ENCODE results near the gene C17orf100. TPM values are rescaled to one million over a fixed set of nuclear protein-coding genes. Genes with fewer than 3 reads are reported as not detected.

The C17orf100 gene
- polyA plus RNA-seq, 1 donor: 8.1 TPM

- H3K9me3 ChIP-seq (ENCODE audit: control insufficient read depth, low read depth, low read length): no peaks in the 10 kb centered on the region
- no peak for DNase-seq
Observed at GRCh38 chr17:6630390-6630789, 21.2 kb upstream of the C17orf100 start.

GRCh38 chr17:6632530-6632929 lies 19.0 kb upstream of the C17orf100 start:
- Histone ChIP-seq H3K9me3 (ENCODE audit: control insufficient read depth, low read depth, low read length) (no peaks in the 10 kb centered on the region), H3K27me3 (ENCODE audit: control insufficient read depth, insufficient read depth, low read length) (no peaks in the 10 kb centered on the region), H3K4me1 (ENCODE audit: control insufficient read depth, insufficient read depth, low read length) (no peaks in the 10 kb centered on the region), H3K4me3 (ENCODE audit: low read length) (no peak overlapping the region), H3K27ac (ENCODE audit: low read length) (no peak overlapping the region), H3K36me3 (ENCODE audit: control insufficient read depth, insufficient read depth, low read length) (peaks cover 40% of the 10 kb centered on the region)
- DNase-seq: no peak

More at GRCh38 chr17:6630390-6630789, 21.2 kb upstream of the C17orf100 start:
- WGBS (ENCODE audit: insufficient coverage, low lambda C conversion rate): no CpG with 5 or more reads among the region's 1 CpG
- no peak overlapping the region for H3K4me3 ChIP-seq (ENCODE audit: low read length)
- H3K27ac ChIP-seq (ENCODE audit: low read length): no peak overlapping the region
- no peaks in the 10 kb centered on the region for H3K27me3 ChIP-seq (ENCODE audit: control insufficient read depth, insufficient read depth, low read length)
- no peaks in the 10 kb centered on the region for H3K4me1 ChIP-seq (ENCODE audit: control insufficient read depth, insufficient read depth, low read length)
- peaks cover 53% of the 10 kb centered on the region for H3K36me3 ChIP-seq (ENCODE audit: control insufficient read depth, insufficient read depth, low read length)

GRCh38 chr17:6633263-6633662 lies 18.3 kb upstream of the C17orf100 start:
- H3K36me3 ChIP-seq (ENCODE audit: control insufficient read depth, insufficient read depth, low read length): peaks cover 33% of the 10 kb centered on the region
- H3K4me1 ChIP-seq (ENCODE audit: control insufficient read depth, insufficient read depth, low read length): peaks cover under 1% of the 10 kb centered on the region
- no peak overlapping the region for H3K27ac ChIP-seq (ENCODE audit: low read length)
- DNase-seq: no peak
- 92% methylated on average over 2 of the region's 3 CpGs for whole genome bisulfite sequencing (ENCODE audit: insufficient coverage, low lambda C conversion rate)
- H3K4me3 ChIP-seq (ENCODE audit: low read length): no peak overlapping the region
- H3K27me3 ChIP-seq (ENCODE audit: control insufficient read depth, insufficient read depth, low read length): no peaks in the 10 kb centered on the region
- no peaks in the 10 kb centered on the region for H3K9me3 ChIP-seq (ENCODE audit: control insufficient read depth, low read depth, low read length)

GRCh38 chr17:6636105-6636504 lies 15.5 kb upstream of the C17orf100 start:
- no peak overlapping the region for H3K4me3 ChIP-seq (ENCODE audit: low read length)
- no CpG with 5 or more reads among the region's 2 CpGs for WGBS (ENCODE audit: insufficient coverage, low lambda C conversion rate)
- no peak overlapping the region for H3K27ac ChIP-seq (ENCODE audit: low read length)
- peaks cover 8% of the 10 kb centered on the region for H3K4me1 ChIP-seq (ENCODE audit: control insufficient read depth, insufficient read depth, low read length)
- peaks cover 28% of the 10 kb centered on the region for H3K36me3 ChIP-seq (ENCODE audit: control insufficient read depth, insufficient read depth, low read length)
- H3K27me3 ChIP-seq (ENCODE audit: control insufficient read depth, insufficient read depth, low read length): no peaks in the 10 kb centered on the region
- DNase-seq: no peak
- H3K9me3 ChIP-seq (ENCODE audit: control insufficient read depth, low read depth, low read length): no peaks in the 10 kb centered on the region

- WGBS (ENCODE audit: insufficient coverage, low lambda C conversion rate): no CpG with 5 or more reads among the region's 17 CpGs
- Histone ChIP-seq H3K4me3 (ENCODE audit: low read length) (no peak overlapping the region), H3K27ac (ENCODE audit: low read length) (no peak overlapping the region), H3K27me3 (ENCODE audit: control insufficient read depth, insufficient read depth, low read length) (no peaks in the 10 kb centered on the region), H3K9me3 (ENCODE audit: control insufficient read depth, low read depth, low read length) (no peaks in the 10 kb centered on the region), H3K4me1 (ENCODE audit: control insufficient read depth, insufficient read depth, low read length) (peaks cover 9% of the 10 kb centered on the region), H3K36me3 (ENCODE audit: control insufficient read depth, insufficient read depth, low read length) (peaks cover 23% of the 10 kb centered on the region)
- no peak for DNase-seq
Observed at GRCh38 chr17:6636616-6637457, 14.7 kb upstream of the C17orf100 start.

GRCh38 chr17:6637458-6637840 lies 14.1 kb upstream of the C17orf100 start:
- H3K27ac ChIP-seq (ENCODE audit: low read length): no peak overlapping the region
- no peak for DNase-seq
- no peak overlapping the region for H3K4me3 ChIP-seq (ENCODE audit: low read length)
- peaks cover 18% of the 10 kb centered on the region for H3K36me3 ChIP-seq (ENCODE audit: control insufficient read depth, insufficient read depth, low read length)
- H3K9me3 ChIP-seq (ENCODE audit: control insufficient read depth, low read depth, low read length): no peaks in the 10 kb centered on the region
- no CpG with 5 or more reads among the region's 6 CpGs for WGBS (ENCODE audit: insufficient coverage, low lambda C conversion rate)
- no peaks in the 10 kb centered on the region for H3K27me3 ChIP-seq (ENCODE audit: control insufficient read depth, insufficient read depth, low read length)
- peaks cover 14% of the 10 kb centered on the region for H3K4me1 ChIP-seq (ENCODE audit: control insufficient read depth, insufficient read depth, low read length)

- peaks cover 14% of the 10 kb centered on the region for H3K4me1 ChIP-seq (ENCODE audit: control insufficient read depth, insufficient read depth, low read length)
- no peak for DNase-seq
- no peaks in the 10 kb centered on the region for H3K27me3 ChIP-seq (ENCODE audit: control insufficient read depth, insufficient read depth, low read length)
- H3K9me3 ChIP-seq (ENCODE audit: control insufficient read depth, low read depth, low read length): no peaks in the 10 kb centered on the region
- H3K4me3 ChIP-seq (ENCODE audit: low read length): peak overlapping the region; percentile 86
- H3K27ac ChIP-seq (ENCODE audit: low read length): no peak overlapping the region
- H3K36me3 ChIP-seq (ENCODE audit: control insufficient read depth, insufficient read depth, low read length): peaks cover 15% of the 10 kb centered on the region
- WGBS (ENCODE audit: insufficient coverage, low lambda C conversion rate): no CpG with 5 or more reads among the region's 24 CpGs
Observed at GRCh38 chr17:6638046-6638908, 13.3 kb upstream of the C17orf100 start.

- no peak overlapping the region for H3K27ac ChIP-seq (ENCODE audit: low read length)
- peak overlapping the region; percentile 86 for H3K4me3 ChIP-seq (ENCODE audit: low read length)
- peak in 1 of 2 donors; percentile 13 for DNase-seq
- peaks cover 16% of the 10 kb centered on the region for H3K36me3 ChIP-seq (ENCODE audit: control insufficient read depth, insufficient read depth, low read length)
- WGBS (ENCODE audit: insufficient coverage, low lambda C conversion rate): no CpG with 5 or more reads among the region's 15 CpGs
- no peaks in the 10 kb centered on the region for H3K9me3 ChIP-seq (ENCODE audit: control insufficient read depth, low read depth, low read length)
- H3K4me1 ChIP-seq (ENCODE audit: control insufficient read depth, insufficient read depth, low read length): peaks cover 14% of the 10 kb centered on the region
- H3K27me3 ChIP-seq (ENCODE audit: control insufficient read depth, insufficient read depth, low read length): no peaks in the 10 kb centered on the region
Observed at GRCh38 chr17:6639014-6639585, 12.5 kb upstream of the C17orf100 start.

GRCh38 chr17:6639586-6640535 lies 11.7 kb upstream of the C17orf100 start:
- Histone ChIP-seq H3K9me3 (ENCODE audit: control insufficient read depth, low read depth, low read length) (no peaks in the 10 kb centered on the region), H3K4me1 (ENCODE audit: control insufficient read depth, insufficient read depth, low read length) (peaks cover 14% of the 10 kb centered on the region), H3K27ac (ENCODE audit: low read length) (peak overlapping the region; percentile 89), H3K4me3 (ENCODE audit: low read length) (peak overlapping the region; percentile 86), H3K27me3 (ENCODE audit: control insufficient read depth, insufficient read depth, low read length) (no peaks in the 10 kb centered on the region), H3K36me3 (ENCODE audit: control insufficient read depth, insufficient read depth, low read length) (peaks cover 15% of the 10 kb centered on the region)
- DNase-seq: peak in 1 of 2 donors; percentile 19
- WGBS (ENCODE audit: insufficient coverage, low lambda C conversion rate): no CpG with 5 or more reads among the region's 67 CpGs
